Breast epithelium (tissue), 4 donors: ENCODE data around the gene UQCC2. TPM values are rescaled to one million over a fixed set of nuclear protein-coding genes. Genes with fewer than 3 reads are reported as not detected.

Experiments used
- DNase-seq, 2 donors: peaks; one replicate each; pipeline ENCODE4 v3.0.0-alpha.2; 2019; ENCODE audit warnings: low spot score in 2 of 2
- H3K27ac ChIP-seq, 2 donors: fragments of 200-600 bp; sonication (generic) in 1 of 2; one replicate each; pipeline ENCODE4 v1.5.1; 2016 to 2019; ENCODE audit warnings: mild to moderate bottlenecking in 1 of 2
- H3K27me3 ChIP-seq, 2 donors: fragments of 200-600 bp; sonication (generic) in 1 of 2; one replicate each; pipeline versions ENCODE4 v1.5.1 to v1.6.0; 2017 to 2019; ENCODE audit warnings: control low read depth in 1 of 2, mild to moderate bottlenecking in 1 of 2
- H3K36me3 ChIP-seq: fragments of 200-600 bp; one replicate; pipeline ENCODE4 v1.5.1; 2019
- H3K4me1 ChIP-seq, 2 donors: fragments of 200-600 bp; sonication (generic); one replicate each; pipeline ENCODE4 v1.5.1; 2016 to 2019; ENCODE audit warnings: control low read depth in 1 of 2
- H3K4me3 ChIP-seq, 3 donors: fragments of 200-600 bp; sonication (generic); 1 replicate in 2 of 3; 2 replicates in 1 of 3; pipeline ENCODE4 v1.5.1; 2016 to 2019; ENCODE audit warnings: mild to moderate bottlenecking in 3 of 3, moderate library complexity in 2 of 3
- H3K9me3 ChIP-seq, 2 donors: fragments of 200-600 bp; sonication (generic) in 1 of 2; one replicate each; pipeline ENCODE4 v1.5.1; 2016 to 2019; ENCODE audit warnings: control low read depth in 1 of 2
- CTCF ChIP-seq, 3 donors: fragments of 450-650 bp; IDR thresholded peaks; one replicate each; pipeline ENCODE4 v1.5.1; 2016 to 2017; ENCODE audit warnings: antibody characterized with exemption in 3 of 3, mild to moderate bottlenecking in 3 of 3, moderate library complexity in 3 of 3
- POLR2A ChIP-seq: fragments of 450-650 bp; IDR thresholded peaks from one replicate; pipeline ENCODE4 v1.6.1; 2016; ENCODE audit warnings: antibody characterized with exemption, mild to moderate bottlenecking, moderate library complexity
- POLR2AphosphoS5 ChIP-seq, 3 donors: sonication (generic); formaldehyde crosslinking; IDR thresholded peaks; one replicate each; pipeline ENCODE4 v1.6.1; 2017; ENCODE audit warnings: antibody characterized with exemption in 3 of 3
- intact Hi-C: fragments of 100-400 bp; cut with DNase I; formaldehyde crosslinking; loops from one replicate; pipeline ENCODE4 v1.15.1; 2023; ENCODE audit warnings: low total_unique reads
- total RNA-seq, 3 donors: library from RNA; depleted of rRNA; stranded (reverse); fragments of >200 nt; gene quantifications; one replicate each; pipeline ENCODE4 v1.1.0, GENCODE V29; 2016

UQCC2 gene
- total RNA-seq, 3 donors from 2014 or later = 9.9 to 19.7 (median 19.6) TPM

- no peaks in the 10 kb centered on the region for H3K27me3 ChIP-seq
- no peak for DNase-seq
- intact Hi-C loops = loop anchor here (10.0 kb wide), 1 partner anchor 107 kb away; the partner anchor contains the start of gene BAK1
- no peaks in the 10 kb centered on the region for H3K9me3 ChIP-seq
- H3K4me1 ChIP-seq = peaks cover 15 to 24% of the 10 kb centered on the region in 2 donors
- H3K36me3 ChIP-seq = peaks cover 11% of the 10 kb centered on the region
- peak overlapping the region in 1 of 2 donors; percentile 58 for H3K27ac ChIP-seq
- no peak overlapping the region for H3K4me3 ChIP-seq
- TF ChIP-seq CTCF (IDR thresholded peaks at IDR 0.05) = no peak
Observed at GRCh38 chr6:33692078-33692759, 19.3 kb downstream of the UQCC2 start.

GRCh38 chr6:33691456-33692077, 19.9 kb downstream of the UQCC2 start:
- intact Hi-C loops = loop anchor here (10.0 kb wide), 1 partner anchor 107 kb away; the partner anchor contains the start of gene BAK1
- H3K27ac ChIP-seq = peak overlapping the region in 1 of 2 donors; percentile 58

GRCh38 chr6:33690766-33691165, 20.7 kb downstream of the UQCC2 start:
- DNase-seq = no peak
- Histone ChIP-seq H3K4me1 (peaks cover 8 to 12% of the 10 kb centered on the region in 2 donors), H3K9me3 (no peaks in the 10 kb centered on the region), H3K4me3 (no peak overlapping the region), H3K36me3 (peaks cover 11% of the 10 kb centered on the region), H3K27me3 (no peaks in the 10 kb centered on the region), H3K27ac (no peak overlapping the region)
- intact Hi-C loops = loop anchor here (10.0 kb wide), 1 partner anchor 106 kb away; the partner anchor contains the start of gene BAK1
- TF ChIP-seq CTCF (IDR thresholded peaks at IDR 0.05) = no peak
- no peak for TF ChIP-seq POLR2A
- no peak for TF ChIP-seq POLR2AphosphoS5 (IDR thresholded peaks at IDR 0.05)

More at GRCh38 chr6:33691456-33692077, 19.9 kb downstream of the UQCC2 start:
- Histone ChIP-seq H3K36me3 (peaks cover 11% of the 10 kb centered on the region), H3K9me3 (no peaks in the 10 kb centered on the region), H3K27me3 (no peaks in the 10 kb centered on the region), H3K4me3 (no peak overlapping the region), H3K4me1 (peaks cover 8 to 18% of the 10 kb centered on the region in 2 donors)
- TF ChIP-seq POLR2A (no peak), CTCF (IDR thresholded peaks at IDR 0.05) (no peak), POLR2AphosphoS5 (IDR thresholded peaks at IDR 0.05) (no peak)
- DNase-seq = no peak

GRCh38 chr6:33689879-33690278, 21.6 kb downstream of the UQCC2 start:
- Histone ChIP-seq H3K4me3 (no peak overlapping the region), H3K4me1 (peaks cover 0 to 3% of the 10 kb centered on the region in 2 donors), H3K9me3 (no peaks in the 10 kb centered on the region), H3K36me3 (peaks cover 11% of the 10 kb centered on the region), H3K27ac (no peak overlapping the region), H3K27me3 (no peaks in the 10 kb centered on the region)
- DNase-seq = no peak
- intact Hi-C loops = loop anchor here (10.0 kb wide), 1 partner anchor 105 kb away; the partner anchor contains the start of gene BAK1
- TF ChIP-seq POLR2AphosphoS5 (IDR thresholded peaks at IDR 0.05) (no peak), POLR2A (no peak), CTCF (IDR thresholded peaks at IDR 0.05) (no peak)

- no peaks in the 10 kb centered on the region for H3K4me1 ChIP-seq
- H3K9me3 ChIP-seq = no peaks in the 10 kb centered on the region
- no peaks in the 10 kb centered on the region for H3K27me3 ChIP-seq
- H3K36me3 ChIP-seq = peaks cover 11% of the 10 kb centered on the region
- no peak for DNase-seq
- H3K4me3 ChIP-seq = no peak overlapping the region
- TF ChIP-seq POLR2A (no peak), POLR2AphosphoS5 (IDR thresholded peaks at IDR 0.05) (no peak), CTCF (IDR thresholded peaks at IDR 0.05) (no peak)
- no peak overlapping the region for H3K27ac ChIP-seq
- intact Hi-C loops = no loop called here
Observed at GRCh38 chr6:33689148-33689494, 22.4 kb downstream of the UQCC2 start.
